ENCODE measurements around the gene TYK2.
"Not testable (repeated sequence)": the region's sequence is repeated elsewhere in the genome, so short reads cannot be mapped to it uniquely, and the experiment has no call there.

TYK2 gene

GRCh38 chr19:10380313-10381102 is at the start of gene TYK2:
Gene TYK2 (minus strand): TSS chr19:10380572. CDS start chr19:10378406, 2,166 bp downstream.
- DNase-seq: peak; percentile 75 to 100 (median 97)

- no peak for DNase-seq
Measured at GRCh38 chr19:10428996-10429381, 48.6 kb upstream of the TYK2 start.

DNA sequence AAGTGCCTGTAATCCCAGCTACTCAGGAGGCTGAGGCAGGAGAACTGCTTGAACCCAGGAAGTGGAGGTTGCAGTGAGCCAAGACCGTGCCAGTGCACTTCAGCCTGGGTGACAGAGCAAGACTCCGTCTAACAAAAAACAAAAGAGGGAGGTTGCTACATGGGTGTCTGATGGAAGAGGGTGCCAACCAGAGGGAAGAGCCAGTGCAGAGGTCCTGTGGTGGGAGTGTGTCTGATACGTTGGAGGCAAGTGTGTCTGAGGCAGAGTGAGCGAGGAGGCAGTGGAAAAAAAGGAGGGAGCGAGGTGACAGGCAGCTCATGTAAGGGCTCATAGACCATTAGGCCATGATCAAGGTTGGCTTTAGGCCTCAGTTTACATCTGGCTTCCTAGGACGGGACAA is 46.8 kb upstream of the TYK2 start:
- no peak for DNase-seq

GRCh38 chr19:10424011-10424637 is 43.8 kb upstream of the TYK2 start:
- peak in 41 of 56 donors; percentile 16 to 77 (median 43) for DNase-seq

GRCh38 chr19:10422846-10423245 is 42.5 kb upstream of the TYK2 start:
- no peak for DNase-seq

- no peak for DNase-seq
Measured at GRCh38 chr19:10422046-10422461, 41.7 kb upstream of the TYK2 start.

- DNase-seq: peak in 1 of 56 donors; percentile 5
Measured at GRCh38 chr19:10421240-10422045, 41.1 kb upstream of the TYK2 start.

DNA sequence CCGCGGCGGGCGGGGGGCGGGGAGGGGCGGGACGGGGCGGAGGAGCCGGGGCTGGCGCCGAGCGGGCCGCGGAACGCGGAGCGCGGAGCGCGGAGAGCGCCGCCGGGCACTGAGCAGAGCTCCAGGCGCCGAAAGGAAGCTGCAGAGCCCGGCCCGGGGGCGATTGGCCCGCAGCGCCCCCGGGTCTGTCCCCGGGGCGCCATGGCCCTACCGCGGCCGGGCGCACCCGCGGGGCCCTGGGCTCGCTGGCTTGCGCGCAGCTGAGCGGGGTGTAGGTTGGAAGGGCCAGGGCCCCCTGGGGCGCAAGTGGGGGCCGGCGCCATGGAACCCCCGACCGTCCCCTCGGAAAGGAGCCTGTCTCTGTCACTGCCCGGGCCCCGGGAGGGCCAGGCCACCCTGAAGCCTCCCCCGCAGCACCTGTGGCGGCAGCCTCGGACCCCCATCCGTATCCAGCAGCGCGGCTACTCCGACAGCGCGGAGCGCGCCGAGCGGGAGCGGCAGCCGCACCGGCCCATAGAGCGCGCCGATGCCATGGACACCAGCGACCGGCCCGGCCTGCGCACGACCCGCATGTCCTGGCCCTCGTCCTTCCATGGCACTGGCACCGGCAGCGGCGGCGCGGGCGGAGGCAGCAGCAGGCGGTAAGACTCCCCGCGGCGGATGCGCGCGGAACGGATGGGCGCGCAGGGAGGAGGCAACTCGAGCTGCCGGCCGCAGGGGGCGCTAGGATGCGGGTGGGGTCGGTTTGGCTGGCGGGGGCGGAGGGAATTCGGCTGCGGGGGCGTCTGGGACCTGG is 40.3 kb upstream of the TYK2 start, which contains the start of gene PDE4A:
Gene PDE4A, plus strand, starts transcription at position 95 of the 796 bp plus-strand sequence. Its CDS starts 227 bp downstream, at position 322.
- DNase-seq: peak in 21 of 56 donors; percentile 3 to 70 (median 27)

- peak in 37 of 56 donors; percentile 17 to 84 (median 60) for DNase-seq
Measured at GRCh38 chr19:10419646-10420443, 39.5 kb upstream of the TYK2 start.

DNA sequence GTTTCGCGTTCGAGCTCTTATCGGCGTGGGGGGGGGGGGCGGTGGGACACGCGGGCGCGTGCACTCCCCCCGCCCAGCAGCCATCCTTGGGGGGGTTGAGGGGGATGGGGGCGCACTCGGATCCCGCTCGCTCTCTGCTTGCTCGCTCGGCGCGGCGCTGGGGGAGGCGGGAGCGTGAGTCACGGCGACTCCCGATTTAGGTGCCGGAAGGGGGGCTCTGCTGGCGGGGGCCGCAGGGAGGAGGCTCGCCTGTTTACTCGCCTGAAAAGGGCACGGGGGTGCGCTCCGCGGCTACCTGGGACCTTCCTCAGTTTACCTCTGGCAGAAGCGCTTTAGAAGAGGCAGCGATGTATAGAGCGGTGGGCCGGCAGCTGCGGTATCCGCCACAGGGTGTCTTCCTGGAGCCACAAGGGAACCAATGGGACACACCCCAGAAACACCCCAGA is 38.9 kb upstream of the TYK2 start:
- DNase-seq: peak in 30 of 56 donors; percentile 22 to 82 (median 56)

GRCh38 chr19:10418485-10419199 is 38.3 kb upstream of the TYK2 start:
- DNase-seq: peak in 6 of 56 donors; percentile 16 to 55 (median 39)

- DNase-seq: peak in 2 of 56 donors; percentile 6 to 23
Measured at GRCh38 chr19:10418235-10418484, 37.8 kb upstream of the TYK2 start.

GRCh38 chr19:10417541-10418234 is 37.3 kb upstream of the TYK2 start:
- peak in 2 of 56 donors; percentile 16 to 17 for DNase-seq

GRCh38 chr19:10416380-10417257 is 36.2 kb upstream of the TYK2 start:
- peak in 51 of 56 donors; percentile 12 to 91 (median 64) for DNase-seq

DNA sequence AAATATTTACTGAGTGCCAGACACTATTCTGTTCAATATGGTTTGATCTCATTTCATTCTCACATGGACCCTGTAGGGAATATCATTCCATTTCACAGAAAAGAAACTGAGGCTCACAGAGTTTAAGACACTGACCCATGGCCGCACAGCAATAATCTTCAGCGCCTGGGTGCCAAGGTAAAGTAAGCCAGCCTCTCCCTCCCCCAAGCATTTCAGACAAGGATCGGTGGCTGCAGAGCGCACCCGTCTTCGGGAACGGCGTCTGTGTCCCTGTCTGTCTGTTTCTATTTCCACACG is 35.7 kb upstream of the TYK2 start:
- no peak for DNase-seq

DNA sequence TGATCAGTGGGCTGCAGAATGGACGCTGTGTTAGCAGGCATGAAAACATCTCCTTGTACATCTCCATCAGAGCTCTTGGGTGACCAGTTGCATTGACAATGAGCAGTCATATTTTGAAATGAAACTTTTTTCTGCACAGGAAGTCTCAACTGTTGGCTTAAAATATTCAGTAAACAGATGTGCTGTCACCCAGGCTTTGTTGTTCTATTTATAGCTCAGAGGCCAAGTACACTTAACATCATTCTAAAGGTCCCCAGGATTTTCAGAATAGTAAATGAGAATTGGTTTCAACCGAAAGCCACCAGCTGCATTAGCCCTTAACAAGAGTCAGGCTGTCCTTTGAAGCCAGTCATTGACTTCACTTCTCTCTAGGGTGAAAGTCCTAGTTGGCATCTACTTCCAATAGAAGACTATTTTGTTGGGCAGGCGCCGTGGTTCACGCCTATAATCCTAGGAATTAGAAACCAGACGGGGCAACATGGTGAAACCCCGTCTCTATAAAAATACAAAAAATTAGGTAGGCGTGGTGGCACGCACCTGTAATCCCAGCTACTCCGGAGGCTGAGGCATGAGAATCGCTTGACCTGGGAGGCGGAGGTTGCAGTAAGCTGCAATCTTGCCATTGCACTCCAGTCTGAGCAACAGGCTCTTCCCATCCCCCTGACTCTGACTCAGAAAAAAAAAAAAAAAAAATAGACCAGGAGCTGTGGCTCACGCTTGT is 32.0 kb upstream of the TYK2 start:
- DNase-seq: no peak

- DNase-seq: not testable (repeated sequence)
Measured at GRCh38 chr19:10411224-10411623, 30.9 kb upstream of the TYK2 start.
